HG02678 (cell line): Measurements from ENCODE around the gene INTS7.

Experiments used
- ATAC-seq: cut with Tn5 transposase; IDR thresholded peaks from one replicate; pipeline ENCODE4 v1.9.1; 2021; ENCODE audit warnings: mild to moderate bottlenecking, moderate library complexity; ENCODE audit not compliant: unreplicated experiment

The INTS7 gene

DNA sequence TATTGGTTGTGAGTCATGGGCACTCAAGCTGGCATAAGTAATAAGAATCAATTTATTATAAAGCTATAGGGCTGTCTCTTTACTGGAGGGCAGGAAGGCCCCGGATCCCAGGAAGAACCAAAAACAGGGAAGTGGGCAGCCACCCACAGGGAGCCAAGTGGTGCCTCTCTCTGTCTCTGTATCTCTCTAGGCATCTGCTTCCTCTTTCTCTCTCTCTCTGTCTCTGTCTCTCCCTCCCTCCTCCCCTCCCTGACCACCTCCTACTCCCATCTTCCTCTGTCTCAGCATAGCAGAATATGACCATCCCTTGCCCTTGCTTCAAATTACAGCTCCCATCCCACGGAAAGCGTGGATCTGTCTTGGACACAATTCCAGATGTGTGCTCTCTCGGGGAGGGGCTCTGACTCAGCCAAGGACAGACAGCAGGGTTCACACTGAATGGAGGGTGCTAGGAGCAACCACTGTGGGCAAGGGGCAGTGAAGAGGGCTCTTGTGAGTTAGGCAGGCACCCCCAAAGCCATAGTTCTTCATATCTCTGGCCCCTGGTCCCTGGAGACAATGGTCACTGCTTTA lies 124.4 kb downstream of the INTS7 start:
- no peak for ATAC-seq

DNA sequence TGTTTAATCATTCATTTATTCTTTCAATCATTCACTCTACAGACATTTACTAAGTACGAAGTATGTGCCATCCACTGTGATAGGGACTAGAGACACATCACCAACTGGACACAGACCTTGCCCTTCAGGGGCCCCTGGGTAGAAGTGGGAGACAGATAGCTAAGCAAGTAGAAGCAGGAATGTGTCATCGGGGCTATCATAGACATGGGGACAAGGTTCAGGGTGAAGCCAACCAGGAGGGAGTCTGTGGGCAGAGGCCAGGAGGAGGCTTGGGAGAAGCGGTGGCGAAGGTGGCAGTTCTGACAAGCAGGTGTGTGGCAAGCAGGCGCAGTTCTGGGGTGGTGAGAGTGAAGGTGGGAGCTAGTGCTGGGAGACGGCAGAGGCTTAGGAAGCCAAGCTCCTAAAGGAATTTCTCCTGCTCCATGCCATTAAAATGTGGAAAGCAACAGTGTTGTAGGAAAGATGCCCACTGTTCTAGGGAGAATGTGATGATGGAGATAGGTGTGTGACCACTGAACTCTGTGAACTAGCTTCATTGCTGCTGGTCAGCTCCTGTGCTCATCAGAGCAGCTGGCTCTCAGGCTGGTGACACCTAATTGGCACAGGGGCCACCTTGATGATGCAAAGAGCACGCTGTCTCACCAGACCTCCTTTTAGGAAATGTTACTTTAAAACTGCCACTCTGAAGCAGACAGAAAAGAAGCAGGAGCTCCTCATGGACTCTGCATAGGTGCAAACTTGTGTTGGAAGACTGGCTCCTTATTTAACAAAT lies 125.1 kb downstream of the INTS7 start:
- ATAC-seq: no peak

DNA sequence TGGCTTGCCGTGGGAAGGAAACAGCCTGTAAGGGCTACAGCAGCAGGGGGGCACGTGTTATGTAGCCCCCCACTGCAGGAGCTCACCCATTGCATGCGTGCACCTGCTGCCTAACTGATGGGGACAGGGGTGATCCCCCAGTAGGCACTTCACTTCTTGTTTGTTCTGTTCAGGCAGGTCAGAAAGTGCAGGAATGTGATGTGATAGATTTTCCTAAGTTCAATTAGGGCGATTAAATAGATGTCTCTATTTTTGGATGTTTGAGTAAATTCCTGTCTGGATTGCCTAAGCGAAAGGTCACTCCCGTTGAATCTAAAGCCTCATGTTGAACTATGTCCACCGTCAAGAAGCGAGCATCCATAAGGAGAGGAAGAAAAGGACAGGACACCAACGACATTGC lies 126.0 kb downstream of the INTS7 start:
- no peak for ATAC-seq

DNA sequence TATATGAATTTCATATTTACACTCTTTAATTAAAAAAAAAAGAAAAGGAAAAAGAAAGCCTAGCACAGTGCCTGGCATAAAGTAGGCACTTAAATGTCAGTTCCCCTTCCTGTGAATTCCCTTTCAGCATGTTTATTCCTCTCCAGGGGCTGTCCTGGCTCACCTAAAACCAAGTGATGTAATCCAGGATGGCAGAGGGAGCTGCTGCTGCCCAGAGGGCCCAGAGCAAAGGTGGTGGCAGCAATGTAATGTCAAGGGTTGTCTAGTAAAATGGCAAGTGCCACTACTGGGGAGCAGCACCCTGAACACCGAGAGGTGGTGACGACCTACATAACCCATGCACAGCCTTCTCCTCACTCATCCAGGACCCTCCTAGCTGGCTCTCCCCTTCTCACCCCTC lies 126.4 kb downstream of the INTS7 start:
- ATAC-seq: no peak

DNA sequence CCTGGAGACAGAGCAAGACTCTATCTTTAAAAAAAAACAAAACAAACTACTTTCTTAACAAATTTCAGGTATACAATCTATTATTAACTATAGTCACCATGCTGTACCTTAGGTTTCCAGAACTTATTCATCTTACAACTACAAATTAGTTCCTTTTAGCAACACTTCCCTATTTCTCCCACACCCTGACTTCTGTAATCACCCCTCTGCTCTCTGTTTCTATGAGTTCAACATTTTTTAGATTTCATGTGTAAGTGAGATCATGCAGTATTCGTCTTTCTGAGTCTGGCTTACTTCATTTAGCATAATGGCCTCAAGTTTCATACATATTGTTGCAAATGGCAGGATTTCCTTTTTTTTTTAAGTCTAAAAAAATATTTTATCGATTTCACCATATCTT lies 126.9 kb downstream of the INTS7 start:
- no peak for ATAC-seq

DNA sequence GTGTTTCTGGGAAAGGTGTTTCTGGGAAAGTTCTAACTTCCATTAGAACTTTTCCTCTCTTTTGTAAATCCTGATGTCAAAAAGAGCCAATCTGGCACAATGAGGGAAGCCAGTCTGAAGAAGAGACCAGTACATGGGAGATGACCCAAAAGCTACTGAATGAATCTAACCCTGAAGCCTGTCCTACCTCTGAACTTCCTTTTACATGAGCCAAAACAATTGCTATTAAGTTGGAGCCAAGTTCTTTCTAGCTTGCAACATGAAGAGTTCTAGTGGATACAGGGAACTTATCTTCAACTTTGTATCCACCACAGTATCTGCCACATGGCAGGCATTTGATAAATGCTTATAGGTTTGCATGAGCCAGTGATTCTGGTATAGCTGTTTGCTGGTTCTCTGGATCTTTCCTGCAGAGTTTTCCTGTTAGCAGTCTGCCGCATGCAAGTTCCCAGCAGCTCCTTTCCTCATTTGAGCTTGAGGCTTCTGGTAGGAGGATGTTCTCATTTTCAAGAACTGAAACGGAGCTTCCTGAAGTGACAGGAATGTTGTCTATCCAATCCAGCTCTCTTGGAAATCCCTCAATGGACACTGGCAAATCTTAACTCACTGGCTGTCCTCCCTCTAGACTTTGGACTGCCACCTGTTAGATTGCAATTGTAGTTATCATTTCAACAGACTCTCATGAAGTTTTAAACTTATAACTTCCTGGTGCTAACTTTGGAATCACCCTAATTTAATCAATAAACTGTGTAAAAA lies 131.7 kb downstream of the INTS7 start:
- no peak for ATAC-seq

DNA sequence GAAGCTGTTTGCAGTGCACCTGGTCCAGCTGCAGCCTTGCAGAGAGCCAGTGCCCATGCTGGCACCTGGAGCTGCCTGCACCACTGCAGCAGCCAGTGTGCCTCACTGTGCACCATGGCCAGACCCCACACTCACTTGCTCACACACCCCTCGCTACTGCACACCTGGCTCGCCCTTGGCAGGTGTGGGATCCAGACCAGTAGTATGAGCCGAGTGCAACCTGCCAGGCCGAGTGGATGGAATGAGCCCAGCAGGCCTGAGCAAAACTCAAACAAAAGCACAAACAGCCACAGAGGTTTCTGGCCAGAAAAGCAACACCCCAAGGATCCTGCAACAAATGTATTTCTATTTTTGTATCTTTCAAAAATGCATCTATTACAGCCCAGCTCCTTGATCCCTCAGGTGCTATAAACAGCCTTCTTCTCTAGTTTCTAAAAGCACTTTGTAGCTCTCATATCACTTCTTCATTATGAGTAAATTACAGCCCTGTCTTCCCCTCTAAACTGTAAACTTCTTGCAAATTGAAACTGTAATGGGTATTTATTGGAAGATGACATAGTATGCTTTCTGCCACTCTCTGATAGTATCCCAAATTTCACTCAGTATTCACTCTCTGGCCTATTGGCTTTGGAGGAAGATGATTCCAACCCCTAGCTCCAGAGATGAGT lies 132.6 kb downstream of the INTS7 start:
- ATAC-seq: no peak

DNA sequence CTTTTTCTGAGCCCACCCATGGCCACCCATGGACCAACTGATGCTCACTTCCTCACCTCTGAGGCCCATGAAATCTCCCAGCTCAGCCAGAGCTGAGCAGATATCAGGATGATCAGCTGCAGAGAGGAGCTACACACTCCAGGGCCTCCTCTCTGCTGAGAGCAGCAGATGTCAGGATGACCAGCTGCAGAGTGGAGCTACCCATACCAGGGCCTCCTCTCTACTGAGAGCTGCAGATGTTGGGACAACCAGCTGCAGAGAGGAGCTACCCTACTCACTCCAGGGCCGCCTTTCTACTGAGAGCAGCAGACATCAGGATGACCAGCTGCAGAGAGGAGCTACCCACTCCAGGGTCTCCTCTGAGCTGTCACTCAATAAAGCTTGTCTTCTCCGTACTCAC lies 133.4 kb downstream of the INTS7 start:
- no peak for ATAC-seq

DNA sequence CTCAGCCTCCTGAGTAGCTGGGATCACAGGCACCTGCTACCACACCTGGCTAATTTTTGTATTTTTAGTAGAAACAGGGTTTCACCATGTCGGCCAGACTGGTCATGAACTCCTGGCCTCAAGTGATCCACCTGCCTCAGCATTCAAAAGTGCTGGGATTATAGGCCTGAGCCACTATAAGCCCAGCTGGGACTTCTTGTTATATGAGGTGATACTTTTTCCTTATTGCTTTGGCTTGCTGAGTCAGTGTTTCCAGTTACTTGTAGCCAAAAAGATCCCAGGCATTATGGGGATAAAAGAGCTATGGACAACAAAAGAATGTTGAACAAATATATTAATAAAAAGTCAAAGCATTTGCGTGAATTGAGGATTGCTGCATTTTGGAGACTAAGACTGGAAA lies 134.9 kb downstream of the INTS7 start:
- ATAC-seq: no peak

DNA sequence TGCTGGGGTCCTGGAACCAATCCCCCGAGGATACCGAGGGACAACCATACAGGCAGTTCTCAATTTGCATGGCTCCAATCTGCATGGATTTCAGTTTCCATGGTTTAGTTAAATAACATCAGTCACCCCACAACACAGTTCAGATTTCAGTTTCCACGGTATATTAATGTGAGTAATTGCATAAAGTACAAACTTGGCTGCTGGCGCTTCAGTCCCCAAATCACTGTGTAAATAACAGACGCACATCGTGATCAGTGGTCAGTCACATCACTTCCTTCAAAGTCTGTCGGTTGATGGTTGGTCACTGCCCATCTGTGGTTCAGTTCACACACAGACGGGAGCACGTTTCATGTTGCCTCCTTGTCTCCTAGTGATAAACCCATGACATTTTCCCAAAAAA lies 138.4 kb downstream of the INTS7 start:
- ATAC-seq: no peak

DNA sequence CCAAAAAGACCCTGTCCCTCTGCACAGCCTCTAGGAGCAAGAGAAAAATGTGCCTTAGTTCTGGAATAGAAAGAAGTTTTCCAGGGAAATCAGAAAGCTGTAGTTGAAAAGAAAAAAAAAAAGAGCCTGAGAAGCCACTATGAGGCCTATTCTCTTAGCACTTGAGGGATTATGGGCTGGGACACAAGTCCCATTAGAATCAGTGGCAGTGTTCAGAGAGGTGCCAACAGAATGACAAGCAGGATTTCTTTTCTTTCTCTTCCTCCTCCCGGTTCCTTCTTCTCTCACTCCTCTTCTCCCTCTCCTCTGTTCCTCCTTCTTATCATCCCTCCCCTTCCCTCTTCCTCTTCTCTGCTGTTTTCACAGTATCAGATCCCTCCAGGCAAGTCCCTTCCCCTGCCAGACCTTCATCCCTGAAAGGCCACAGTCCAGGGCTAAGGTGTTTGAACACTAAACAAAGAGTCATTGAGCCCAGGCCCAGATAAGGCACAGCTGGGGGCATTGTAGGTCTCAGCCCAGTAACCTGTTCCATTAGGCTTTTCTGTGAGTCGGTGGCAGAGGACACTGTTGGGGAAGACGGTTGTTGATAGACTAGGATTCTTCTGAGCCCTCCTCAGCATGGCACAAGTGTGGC lies 140.1 kb downstream of the INTS7 start:
- ATAC-seq: no peak

DNA sequence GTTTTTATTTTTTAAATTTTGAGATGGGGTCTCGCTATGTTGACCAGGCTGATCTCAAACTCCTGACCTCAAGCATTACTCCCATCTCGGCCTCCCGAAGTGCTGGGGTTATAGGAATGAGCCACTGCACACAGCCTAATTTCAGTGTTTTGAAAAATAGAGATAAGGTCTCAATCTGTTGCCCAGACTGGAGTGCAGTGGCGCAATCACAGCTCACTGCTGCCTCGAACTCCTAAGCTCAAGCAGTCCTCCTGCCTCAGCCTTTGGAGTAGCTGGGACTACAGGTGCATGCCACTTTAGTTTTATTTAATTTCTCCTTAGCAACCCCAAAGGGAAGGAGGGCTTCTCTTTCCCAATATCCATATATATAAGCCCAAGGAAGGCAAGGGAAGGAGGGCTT lies 141.0 kb downstream of the INTS7 start:
- no peak for ATAC-seq

DNA sequence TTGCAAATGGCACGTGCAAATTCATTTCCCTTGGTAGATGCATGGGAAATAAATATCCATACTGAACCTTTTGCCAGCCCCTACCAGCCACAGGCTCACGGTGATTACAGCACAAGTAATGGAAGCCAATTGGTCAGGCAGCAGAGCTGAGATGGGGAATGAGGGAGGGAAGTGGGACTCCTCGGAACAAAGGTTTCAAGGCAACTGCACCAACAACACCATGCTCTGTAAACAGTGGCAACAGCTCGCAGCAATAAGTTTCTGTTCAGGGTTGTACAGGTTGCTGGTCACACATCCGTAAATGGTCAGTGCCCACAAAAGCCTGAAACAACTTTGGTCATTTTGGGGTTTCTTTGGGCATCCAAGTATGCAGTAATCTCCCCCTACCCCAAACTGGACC lies 142.1 kb downstream of the INTS7 start:
- no peak for ATAC-seq

DNA sequence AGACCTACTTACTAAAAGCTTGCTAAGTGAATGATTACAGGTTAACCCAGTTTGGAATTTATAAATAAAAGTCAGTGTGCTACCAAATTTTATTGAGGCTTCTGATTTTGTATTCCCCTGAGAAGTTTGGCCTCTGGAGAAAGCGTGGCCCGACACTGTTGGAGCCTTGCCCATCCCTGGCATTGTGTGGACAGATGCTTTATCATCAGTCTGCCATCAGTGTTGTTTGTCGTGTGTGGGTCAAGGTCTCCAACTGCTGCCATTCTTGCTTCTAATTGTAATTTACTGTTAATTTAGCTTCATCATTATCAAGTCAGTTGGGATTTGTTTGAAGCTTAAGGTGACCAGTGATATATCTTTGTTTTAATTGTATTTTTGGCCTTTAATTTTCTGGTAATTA lies 142.8 kb downstream of the INTS7 start:
- ATAC-seq: no peak

DNA sequence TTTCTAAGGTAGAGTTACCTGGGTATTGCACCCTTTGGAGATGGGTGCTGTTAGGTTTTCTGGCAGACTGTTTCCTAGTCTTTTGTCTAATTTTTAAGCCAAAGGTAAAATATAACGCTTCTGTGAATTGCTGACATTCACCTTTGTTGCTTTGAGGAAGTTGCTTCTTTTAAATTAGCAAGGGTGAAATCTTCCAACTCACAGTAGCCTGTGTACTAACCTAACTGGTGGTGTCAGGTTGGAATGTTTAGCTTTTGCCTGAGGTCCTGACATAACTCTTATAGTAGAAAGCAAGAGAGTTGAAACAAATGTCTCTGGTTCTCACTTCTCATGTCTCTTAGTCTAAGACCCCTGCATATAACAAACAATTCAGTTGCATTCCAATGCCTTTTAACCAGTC lies 143.6 kb downstream of the INTS7 start:
- no peak for ATAC-seq
